Gastrocnemius medialis (tissue), 4 donors: Measurements from ENCODE around the gene CORO2B.

ENCODE experiments used
- POLR2A ChIP-seq, 2 donors: fragments of 450-650 bp; IDR thresholded peaks; one replicate each; pipeline ENCODE4 v1.6.1; 2017; ENCODE audit warnings: antibody characterized with exemption in 2 of 2, mild to moderate bottlenecking in 2 of 2, moderate library complexity in 2 of 2
- TF ChIP-seq, protein P1 (sequence below), 5 experiments: fragments of 450-650 bp in 3 of 5; fragments of 200-600 bp in 2 of 5; sonication (generic) in 2 of 5; IDR thresholded peaks in 4 of 5; conservative IDR thresholded peaks in 1 of 5; 1 replicate in 4 of 5; 2 replicates in 1 of 5; pipeline ENCODE4 v1.5.1; 2016 to 2019; ENCODE audit warnings: antibody characterized with exemption in 5 of 5, mild to moderate bottlenecking in 3 of 5, moderate library complexity in 3 of 5

DNA sequence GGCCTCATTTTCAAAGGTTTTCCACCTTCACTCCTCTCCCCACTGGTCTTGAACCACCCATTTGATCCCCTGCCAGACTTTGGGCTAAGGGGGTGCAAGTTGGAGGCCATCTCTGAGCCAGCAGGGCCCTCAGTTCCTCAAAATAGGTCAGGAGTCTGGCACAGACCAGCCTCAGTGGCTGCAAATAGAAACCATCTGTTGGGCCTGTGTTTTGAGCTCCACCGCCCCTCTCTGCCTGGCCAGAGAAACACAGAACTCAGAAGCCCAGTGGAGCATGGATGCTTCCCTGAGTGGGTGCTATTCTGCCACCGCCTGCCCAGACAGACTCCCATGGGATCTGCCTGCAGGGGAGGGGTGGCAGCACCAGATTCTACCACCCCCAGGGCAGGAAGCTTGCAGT is 56.3 kb downstream of the CORO2B start:
- TF ChIP-seq, protein P1, sequence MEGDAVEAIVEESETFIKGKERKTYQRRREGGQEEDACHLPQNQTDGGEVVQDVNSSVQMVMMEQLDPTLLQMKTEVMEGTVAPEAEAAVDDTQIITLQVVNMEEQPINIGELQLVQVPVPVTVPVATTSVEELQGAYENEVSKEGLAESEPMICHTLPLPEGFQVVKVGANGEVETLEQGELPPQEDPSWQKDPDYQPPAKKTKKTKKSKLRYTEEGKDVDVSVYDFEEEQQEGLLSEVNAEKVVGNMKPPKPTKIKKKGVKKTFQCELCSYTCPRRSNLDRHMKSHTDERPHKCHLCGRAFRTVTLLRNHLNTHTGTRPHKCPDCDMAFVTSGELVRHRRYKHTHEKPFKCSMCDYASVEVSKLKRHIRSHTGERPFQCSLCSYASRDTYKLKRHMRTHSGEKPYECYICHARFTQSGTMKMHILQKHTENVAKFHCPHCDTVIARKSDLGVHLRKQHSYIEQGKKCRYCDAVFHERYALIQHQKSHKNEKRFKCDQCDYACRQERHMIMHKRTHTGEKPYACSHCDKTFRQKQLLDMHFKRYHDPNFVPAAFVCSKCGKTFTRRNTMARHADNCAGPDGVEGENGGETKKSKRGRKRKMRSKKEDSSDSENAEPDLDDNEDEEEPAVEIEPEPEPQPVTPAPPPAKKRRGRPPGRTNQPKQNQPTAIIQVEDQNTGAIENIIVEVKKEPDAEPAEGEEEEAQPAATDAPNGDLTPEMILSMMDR (IDR thresholded peaks at IDR 0.05 in 4 of 5, conservative IDR thresholded peaks at IDR 0.05 in 1 of 5) = no peak
- no peak for TF ChIP-seq POLR2A (IDR thresholded peaks at IDR 0.05)
